Activated effector memory CD4-positive, alpha-beta T cell treated with Interleukin-2 at 50 U/mL for 16 hours (primary cell): ENCODE data around the gene KLF8.

Experiments
- DNase-seq: peaks from one replicate; pipeline ENCODE4 v3.0.0-alpha.2; 2020

KLF8 gene

GRCh38 chrX:56313308-56313707 is 81.2 kb downstream of the KLF8 start:
- DNase-seq = no peak

- DNase-seq = no peak
Measured at GRCh38 chrX:56314334-56314733, 82.2 kb downstream of the KLF8 start.

GRCh38 chrX:56318076-56318475 is 85.9 kb downstream of the KLF8 start:
- no peak for DNase-seq

- DNase-seq = no peak
Measured at GRCh38 chrX:56319165-56319564, 87.0 kb downstream of the KLF8 start.
